Neural progenitor cell (in vitro differentiated cells): ENCODE results near the gene NRSN2. TPM values are rescaled to one million over a fixed set of nuclear protein-coding genes. Genes with fewer than 3 reads are reported as not detected.
"Not testable (repeated sequence)": the region's sequence is repeated elsewhere in the genome, so short reads cannot be mapped to it uniquely, and the experiment has no call there.

Experiments used
- DNase-seq: peaks from one replicate; pipeline ENCODE4 v3.0.0-alpha.2; 2016; ENCODE audit warnings: low spot score
- H2AFZ ChIP-seq: fragments of 200-600 bp; sonication (generic); replicated peaks from 2 replicates; pipeline ENCODE4 v1.6.1; 2016; ENCODE audit warnings: antibody characterized with exemption
- H3F3A ChIP-seq: fragments of 200-600 bp; sonication (generic); 2 replicates; pipeline ENCODE4 v1.6.1; 2016; ENCODE audit warnings: antibody characterized with exemption, low read depth
- H3K27ac ChIP-seq: fragments of 200-600 bp; sonication (generic); 2 replicates; pipeline ENCODE4 v1.5.1; 2016; ENCODE audit warnings: mild to moderate bottlenecking
- H3K27me3 ChIP-seq: fragments of 200-600 bp; sonication (generic); 2 replicates; pipeline ENCODE4 v1.6.1; 2016; ENCODE audit warnings: mild to moderate bottlenecking, moderate library complexity
- H3K36me3 ChIP-seq: fragments of 200-600 bp; sonication (generic); 2 replicates; pipeline ENCODE4 v1.5.1; 2016
- H3K4me1 ChIP-seq: fragments of 200-600 bp; sonication (generic); 2 replicates; pipeline ENCODE4 v1.6.1; 2016; ENCODE audit warnings: mixed run types
- H3K4me2 ChIP-seq: fragments of 200-600 bp; sonication (generic); 2 replicates; pipeline ENCODE4 v1.6.1; 2016
- H3K4me3 ChIP-seq: fragments of 200-600 bp; sonication (generic); 2 replicates; pipeline ENCODE4 v1.5.1; 2016
- H3K79me2 ChIP-seq: fragments of 200-600 bp; sonication (generic); 2 replicates; pipeline ENCODE4 v1.6.1; 2016; ENCODE audit warnings: low read depth
- H3K9ac ChIP-seq: fragments of 200-600 bp; sonication (generic); 2 replicates; pipeline ENCODE4 v1.6.1; 2016
- H3K9me3 ChIP-seq: fragments of 200-600 bp; sonication (generic); 2 replicates; pipeline ENCODE4 v1.5.1; 2016; ENCODE audit warnings: low read depth
- H4K20me1 ChIP-seq: fragments of 200-600 bp; sonication (generic); 2 replicates; pipeline ENCODE4 v1.6.1; 2016; ENCODE audit warnings: low read depth
- H3K27ac Mint-ChIP-seq: 3 replicates; pipeline ENCODE4 v1.8.0; 2021; ENCODE audit warnings: mixed read lengths
- H3K27me3 Mint-ChIP-seq: 2 replicates; pipeline ENCODE4 v1.8.0; 2022; ENCODE audit warnings: low read depth, mild to moderate bottlenecking, inconsistent platforms, moderate library complexity, mixed read lengths; ENCODE audit not compliant: insufficient read depth
- H3K36me3 Mint-ChIP-seq: 3 replicates; pipeline ENCODE4 v1.8.0; 2021; ENCODE audit warnings: mixed read lengths
- H3K4me1 Mint-ChIP-seq: 3 replicates; pipeline ENCODE4 v1.8.0; 2021; ENCODE audit warnings: mixed read lengths
- H3K4me3 Mint-ChIP-seq: 3 replicates; pipeline ENCODE4 v1.8.0; 2021; ENCODE audit warnings: mild to moderate bottlenecking, moderate library complexity, mixed read lengths
- H3K9me3 Mint-ChIP-seq: 3 replicates; pipeline ENCODE4 v1.8.0; 2020; ENCODE audit warnings: mixed read lengths
- CTCF ChIP-seq: fragments of 200-600 bp; sonication (generic); IDR thresholded peaks from 2 replicates; pipeline ENCODE4 v1.5.1; 2017; ENCODE audit warnings: antibody characterized with exemption, mild to moderate bottlenecking
- EZH2 ChIP-seq: fragments of 200-600 bp; sonication (generic); IDR thresholded peaks from 2 replicates; pipeline ENCODE4 v1.6.1; 2017; ENCODE audit warnings: antibody characterized with exemption, mild to moderate bottlenecking, moderate library complexity
- EZH2phosphoT487 ChIP-seq: fragments of 200-600 bp; sonication (generic); IDR thresholded peaks from 2 replicates; pipeline ENCODE4 v1.6.1; 2017; ENCODE audit warnings: antibody characterized with exemption
- total RNA-seq: library from RNA; depleted of rRNA; stranded (reverse); fragments of >200 nt; gene quantifications from 2 replicates; pipeline ENCODE4 v1.2.3, GENCODE V29; 2015; ENCODE audit warnings: low replicate concordance

NRSN2 gene
- total RNA-seq, 1 donor from 2014 or later: 8.8 TPM

- TF ChIP-seq CTCF: no peak
- Histone ChIP-seq H3K4me3 (no peak overlapping the region), H3K9ac (no peak overlapping the region), H3K4me2 (no peak overlapping the region), H3K4me1 (no peaks in the 10 kb centered on the region), H3K36me3 (no peaks in the 10 kb centered on the region), H3K27me3 (peaks cover 12% of the 10 kb centered on the region), H3F3A (peaks cover 14% of the 10 kb centered on the region), H3K9me3 (no peaks in the 10 kb centered on the region), H3K27ac (no peak overlapping the region), H3K79me2 (no peaks in the 10 kb centered on the region), H2AFZ (no peak overlapping the region), H4K20me1 (no peaks in the 10 kb centered on the region)
- no peak overlapping the region for H3K4me3 Mint-ChIP-seq
- H3K27me3 Mint-ChIP-seq: peaks cover 6% of the 10 kb centered on the region
- H3K9me3 Mint-ChIP-seq: no peaks in the 10 kb centered on the region
- H3K4me1 Mint-ChIP-seq: peaks cover 5% of the 10 kb centered on the region
- no peaks in the 10 kb centered on the region for H3K36me3 Mint-ChIP-seq
- no peak overlapping the region for H3K27ac Mint-ChIP-seq
- DNase-seq: no peak
These were observed 29.2 kb downstream of the NRSN2 start for GRCh38 chr20:376089-376488.

- H3K27me3 Mint-ChIP-seq: peaks cover 11% of the 10 kb centered on the region
- H3K4me1 ChIP-seq: no peaks in the 10 kb centered on the region
- no peaks in the 10 kb centered on the region for H3K9me3 ChIP-seq
- H3K27ac ChIP-seq: no peak overlapping the region
- H3K4me3 Mint-ChIP-seq: no peak overlapping the region
- no peaks in the 10 kb centered on the region for H4K20me1 ChIP-seq
- H3K27ac Mint-ChIP-seq: no peak overlapping the region
- TF ChIP-seq EZH2: no peak
- TF ChIP-seq EZH2phosphoT487: no peak
- TF ChIP-seq CTCF: no peak
- no peak overlapping the region for H3K4me3 ChIP-seq
- DNase-seq: no peak
- no peaks in the 10 kb centered on the region for H3K36me3 ChIP-seq
- H3K79me2 ChIP-seq: no peaks in the 10 kb centered on the region
- H3K9me3 Mint-ChIP-seq: no peaks in the 10 kb centered on the region
- peaks cover 19% of the 10 kb centered on the region for H3K27me3 ChIP-seq
- no peak overlapping the region for H2AFZ ChIP-seq
- peaks cover 14% of the 10 kb centered on the region for H3F3A ChIP-seq
- H3K4me1 Mint-ChIP-seq: peaks cover 5% of the 10 kb centered on the region
- H3K9ac ChIP-seq: no peak overlapping the region
- no peaks in the 10 kb centered on the region for H3K36me3 Mint-ChIP-seq
- no peak overlapping the region for H3K4me2 ChIP-seq
These were observed 29.8 kb downstream of the NRSN2 start for GRCh38 chr20:376750-377149.

- not testable (repeated sequence) for H3K4me2 ChIP-seq, H3K9me3 ChIP-seq, H3K9me3 Mint-ChIP-seq, H3K9ac ChIP-seq, H3K79me2 ChIP-seq, H4K20me1 ChIP-seq, H3K36me3 Mint-ChIP-seq, H3K27ac ChIP-seq, H3K4me1 ChIP-seq, DNase-seq, H3K4me1 Mint-ChIP-seq, H2AFZ ChIP-seq, H3K4me3 ChIP-seq, H3K27ac Mint-ChIP-seq, H3K4me3 Mint-ChIP-seq, H3K36me3 ChIP-seq
- H3F3A ChIP-seq: peaks cover 14% of the 10 kb centered on the region
- H3K27me3 ChIP-seq: peaks cover 27% of the 10 kb centered on the region
- peaks cover 14% of the 10 kb centered on the region for H3K27me3 Mint-ChIP-seq
These were observed 30.7 kb downstream of the NRSN2 start for GRCh38 chr20:377578-377977.

- Mint-ChIP-seq H3K27me3 (peaks cover 21% of the 10 kb centered on the region), H3K4me1 (peaks cover 3% of the 10 kb centered on the region), H3K4me3 (peak overlapping the region; percentile 41), H3K27ac (no peak overlapping the region), H3K36me3 (no peaks in the 10 kb centered on the region), H3K9me3 (no peaks in the 10 kb centered on the region)
- H3K4me1 ChIP-seq: no peaks in the 10 kb centered on the region
- H3K36me3 ChIP-seq: no peaks in the 10 kb centered on the region
- no peaks in the 10 kb centered on the region for H3K9me3 ChIP-seq
- peaks cover 14% of the 10 kb centered on the region for H3F3A ChIP-seq
- peaks cover 38% of the 10 kb centered on the region for H3K27me3 ChIP-seq
- H3K4me3 ChIP-seq: no peak overlapping the region
- no peak overlapping the region for H3K9ac ChIP-seq
- H3K79me2 ChIP-seq: no peaks in the 10 kb centered on the region
- peaks cover 6% of the 10 kb centered on the region for H4K20me1 ChIP-seq
- DNase-seq: no peak
- no peak for TF ChIP-seq EZH2phosphoT487
- no peak for TF ChIP-seq CTCF
- TF ChIP-seq EZH2: no peak
- H2AFZ ChIP-seq: no peak overlapping the region
- no peak overlapping the region for H3K27ac ChIP-seq
- no peak overlapping the region for H3K4me2 ChIP-seq
These were observed 32.0 kb downstream of the NRSN2 start for GRCh38 chr20:378961-379336.
